HG03457 (cell line): ENCODE measurements around the gene VPS37D.
"Not testable (repeated sequence)": the region's sequence is repeated elsewhere in the genome, so short reads cannot be mapped to it uniquely, and the experiment has no call there.

Source experiments
- ATAC-seq: cut with Tn5 transposase; IDR thresholded peaks from one replicate; pipeline ENCODE4 v1.9.1; 2021; ENCODE audit warnings: moderate number of reproducible peaks; ENCODE audit not compliant: unreplicated experiment

VPS37D gene

GRCh38 chr7:73667344-73668102, at the start of gene VPS37D:
VPS37D (plus strand) TSS chr7:73667831; CDS start chr7:73667959, 128 bp downstream.
- peak; percentile 88 for ATAC-seq

DNA sequence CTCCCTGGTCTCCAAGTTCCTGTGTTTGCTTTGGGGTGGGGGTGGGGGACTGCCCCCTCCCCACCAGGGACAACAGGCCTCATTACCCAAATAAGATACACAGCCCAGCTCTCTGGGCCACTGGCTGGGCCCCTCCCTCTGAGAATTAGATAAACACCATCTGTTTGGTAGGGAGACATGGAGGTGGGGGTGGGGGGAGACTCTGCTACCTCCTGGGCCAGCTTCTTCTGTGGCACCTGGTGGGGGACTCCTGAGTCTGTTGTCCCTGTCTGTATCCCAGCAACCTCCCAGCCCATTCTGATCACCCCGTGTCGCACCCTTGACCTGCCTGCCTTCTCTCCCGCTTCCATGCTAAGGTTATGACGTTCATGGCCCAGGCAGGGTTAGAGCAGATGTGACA, 49.1 kb upstream of the VPS37D start:
- no peak for ATAC-seq

GRCh38 chr7:73619394-73619793, 48.2 kb upstream of the VPS37D start:
- not testable (repeated sequence) for ATAC-seq

DNA sequence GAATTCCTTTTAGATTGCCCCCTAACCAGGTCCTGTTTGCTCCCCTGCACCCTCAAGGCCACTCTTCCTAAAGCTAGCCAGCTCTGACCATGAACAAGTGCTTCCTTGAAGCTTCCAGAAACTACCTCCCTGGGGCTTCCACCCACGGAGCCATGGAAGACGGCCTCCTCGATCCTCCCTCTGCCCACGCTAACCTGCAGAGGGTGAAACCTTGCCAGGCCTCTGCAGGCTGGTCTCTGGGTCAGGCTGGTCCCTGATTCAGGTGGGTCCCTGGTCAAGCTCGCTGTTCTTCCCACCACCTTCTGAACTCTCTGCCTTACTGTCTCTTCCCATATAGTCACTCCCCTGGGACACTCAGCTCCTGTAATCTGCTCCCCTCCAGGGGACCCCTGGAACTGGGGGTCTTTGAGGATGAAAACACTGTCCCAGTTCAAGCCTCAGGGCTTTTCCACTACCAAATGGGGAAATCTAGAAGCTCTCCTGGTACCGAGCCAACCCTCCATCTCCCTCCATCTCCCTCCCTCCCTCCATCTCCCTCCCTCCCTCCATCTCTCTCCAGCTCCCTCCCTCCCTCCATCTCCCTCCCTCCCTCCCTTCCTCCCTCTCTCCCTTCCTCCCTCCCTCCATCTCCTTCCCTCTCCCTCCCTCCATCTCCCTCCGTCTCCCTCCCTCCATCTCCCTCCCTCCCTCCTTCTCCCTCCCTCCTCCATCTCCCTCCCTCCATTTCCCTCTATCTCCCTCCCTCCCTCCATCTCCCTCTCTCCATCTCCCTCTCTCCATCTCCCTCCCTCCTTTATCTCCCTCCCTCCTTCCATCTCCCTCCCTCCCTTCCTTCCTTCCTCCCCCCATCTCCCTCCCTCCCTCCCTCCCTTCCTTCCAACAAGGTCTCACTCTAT, 46.2 kb upstream of the VPS37D start:
- no peak for ATAC-seq

DNA sequence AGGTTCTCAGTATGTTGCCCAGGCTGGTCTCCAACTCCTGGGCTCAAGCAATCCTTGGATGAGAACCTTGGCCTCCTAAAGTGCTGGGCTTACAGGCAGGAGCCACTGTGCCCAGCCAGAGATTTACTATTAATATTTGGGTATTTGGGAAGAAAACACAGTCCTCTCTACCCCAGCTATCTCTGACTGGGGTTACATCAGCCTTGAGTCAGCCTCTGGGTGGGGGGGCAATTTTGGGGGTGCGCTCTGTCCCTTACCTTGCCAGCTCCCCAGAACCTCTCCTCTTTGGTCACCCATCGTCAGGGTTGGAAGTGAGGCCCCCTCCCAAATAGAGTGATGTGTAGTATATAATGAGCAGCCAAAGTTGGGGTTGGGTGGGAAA, 45.1 kb upstream of the VPS37D start:
- ATAC-seq, result no peak

- no peak for ATAC-seq
These were observed 44.5 kb upstream of the VPS37D start for GRCh38 chr7:73622909-73623797.

GRCh38 chr7:73623798-73624668, 43.6 kb upstream of the VPS37D start, which contains the start of gene MLXIPL:
MLXIPL (minus strand) TSS chr7:73624522; CDS start chr7:73624492, 30 bp downstream.
- ATAC-seq, result no peak

DNA sequence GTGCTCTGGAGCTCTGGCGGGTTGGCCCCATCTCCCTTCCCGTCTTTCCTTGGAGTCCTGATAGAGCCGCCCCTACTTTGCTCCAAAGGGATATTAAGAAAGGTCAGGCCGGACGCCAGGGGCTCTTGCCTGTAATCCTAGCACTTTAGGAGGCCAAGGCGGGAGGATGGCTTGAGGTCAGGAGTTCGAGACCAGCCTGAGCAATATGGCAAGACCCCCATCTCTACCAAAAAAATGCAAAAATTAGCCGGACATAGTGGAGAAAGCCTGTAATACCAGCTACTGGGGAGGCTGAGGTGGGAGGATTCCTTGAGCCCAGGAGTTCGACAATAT, 43.0 kb upstream of the VPS37D start:
- no peak for ATAC-seq

DNA sequence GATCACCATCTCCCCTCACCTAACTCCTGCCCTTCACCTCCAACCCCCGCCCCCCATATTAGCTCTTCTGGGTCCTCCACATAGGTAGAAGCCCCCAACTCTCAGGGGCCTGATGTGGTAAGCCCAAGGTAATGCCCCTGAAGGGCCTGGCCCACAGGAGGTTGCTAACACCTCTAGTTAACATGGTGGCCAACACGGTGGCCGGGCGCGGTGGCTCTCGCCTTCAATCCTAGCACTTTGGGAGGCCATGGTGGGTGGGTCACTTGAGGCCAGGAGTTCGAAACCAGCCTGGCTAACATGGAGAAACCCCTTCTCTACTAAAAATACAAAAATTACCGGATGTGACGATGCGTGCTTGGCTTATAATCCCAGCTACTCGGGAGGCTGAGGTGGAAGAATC, 42.4 kb upstream of the VPS37D start:
- ATAC-seq, result no peak

DNA sequence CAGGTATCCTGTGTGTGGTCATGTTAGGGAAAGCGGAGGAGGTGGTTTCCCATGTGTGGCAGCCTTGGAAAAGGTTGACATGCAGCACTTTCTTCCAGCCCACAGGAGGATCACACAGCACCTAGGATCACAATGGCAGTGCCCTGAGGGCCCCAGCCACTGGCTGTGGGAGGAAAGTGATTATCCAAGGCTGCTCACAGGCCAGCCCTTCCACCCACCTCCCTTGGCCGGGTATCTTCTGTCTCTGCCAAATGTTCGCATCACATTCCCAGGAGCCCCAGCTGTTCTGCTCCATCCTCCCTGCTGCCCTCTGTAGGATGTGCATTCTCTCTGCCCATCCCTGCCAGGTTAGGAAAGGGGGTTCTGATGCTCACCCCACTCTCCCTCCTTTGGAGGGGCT, 40.8 kb upstream of the VPS37D start:
- ATAC-seq, result no peak

DNA sequence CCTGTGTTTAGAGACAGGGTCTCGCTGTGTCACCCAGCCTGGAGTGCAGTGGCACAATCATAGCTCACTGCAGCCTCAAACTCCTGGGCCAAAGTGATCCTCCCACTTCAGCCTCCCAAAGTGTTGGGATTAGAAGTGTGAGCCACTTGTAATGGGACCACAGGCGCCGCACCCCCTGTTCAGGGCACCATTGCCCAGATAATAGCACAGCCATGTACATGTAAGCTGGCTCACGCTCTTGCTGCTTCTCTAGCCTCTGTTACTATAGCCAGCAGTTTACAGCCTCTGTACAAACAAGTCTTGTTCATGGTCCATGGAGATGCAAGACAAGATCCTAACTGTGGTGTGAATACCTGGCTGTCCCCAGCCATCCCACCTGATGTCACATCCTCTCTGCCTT, 39.1 kb upstream of the VPS37D start:
- ATAC-seq, result no peak

DNA sequence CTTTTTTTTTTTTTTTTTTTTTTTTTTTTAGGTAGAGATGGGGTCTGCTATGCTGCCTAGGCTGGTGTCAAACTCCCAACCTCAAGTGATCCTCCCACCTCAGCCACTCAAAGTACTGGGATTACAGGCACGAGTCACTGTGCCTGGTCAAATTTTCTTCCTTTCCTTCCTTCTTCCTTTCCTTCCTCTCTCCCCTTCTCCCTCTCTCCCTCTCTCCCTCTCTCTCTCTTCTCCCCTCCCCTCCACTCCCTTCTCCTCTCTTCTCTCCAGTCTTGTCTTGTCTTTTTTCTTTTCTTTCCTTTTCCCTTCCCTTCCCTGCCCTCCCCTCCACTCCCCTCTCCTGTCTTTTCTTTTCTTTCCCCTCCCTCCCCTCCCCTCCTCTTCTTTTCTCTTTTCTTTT, 36.1 kb upstream of the VPS37D start:
- no peak for ATAC-seq

DNA sequence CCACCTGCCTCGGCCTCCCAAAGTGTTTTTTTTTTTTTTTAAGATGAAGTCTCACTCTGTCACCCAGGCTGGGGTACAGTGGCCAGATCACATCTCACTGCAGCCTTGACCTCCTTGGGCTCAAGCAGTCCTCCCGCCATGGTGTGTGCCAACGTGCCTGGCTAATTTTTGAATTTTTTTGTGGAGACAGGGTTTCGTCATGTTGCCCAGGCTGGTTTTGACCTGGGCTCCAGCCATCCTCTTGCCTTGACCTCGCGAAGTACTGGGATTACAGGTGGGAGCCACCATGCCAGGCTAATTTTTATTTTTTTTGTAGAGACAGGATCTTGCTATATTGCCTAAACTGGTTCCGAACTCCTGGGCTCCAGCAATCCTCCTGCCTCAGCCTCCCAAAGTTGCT, 34.3 kb upstream of the VPS37D start:
- no peak for ATAC-seq

GRCh38 chr7:73633844-73634243, 33.8 kb upstream of the VPS37D start:
- no peak for ATAC-seq

- no peak for ATAC-seq
These were observed 32.0 kb upstream of the VPS37D start for GRCh38 chr7:73635428-73636200.

- no peak for ATAC-seq
These were observed 28.7 kb upstream of the VPS37D start for GRCh38 chr7:73638911-73639310.

GRCh38 chr7:73642834-73643233, 24.8 kb upstream of the VPS37D start:
- no peak for ATAC-seq

DNA sequence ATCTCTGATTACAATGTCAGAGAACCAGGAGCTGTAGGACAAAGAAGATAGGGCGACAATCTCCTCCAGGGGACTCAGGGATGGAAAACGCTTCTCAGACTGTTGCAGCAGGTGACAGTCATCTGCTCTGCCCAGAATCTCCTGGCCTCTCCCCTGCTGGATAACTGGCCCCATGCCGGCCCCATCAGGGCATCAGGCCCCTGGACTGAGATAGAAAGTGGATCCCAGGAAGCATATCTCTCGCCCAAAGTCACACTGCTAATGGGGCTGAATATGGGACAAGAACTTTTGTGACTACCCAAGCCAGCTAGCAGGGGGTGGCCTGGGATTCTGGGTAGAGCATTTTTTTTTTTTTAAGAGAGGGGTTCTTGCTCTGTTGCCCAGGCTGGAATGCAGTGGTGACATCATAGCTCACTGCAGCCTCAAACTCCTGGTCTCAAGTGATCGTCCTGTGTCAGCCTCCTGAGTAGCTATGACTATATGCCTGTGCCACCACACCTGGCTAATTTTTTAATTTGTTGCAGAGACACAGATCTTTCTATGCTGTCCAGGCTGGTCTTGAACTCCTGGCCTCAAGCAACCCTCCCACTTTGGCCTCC, 22.8 kb upstream of the VPS37D start:
- no peak for ATAC-seq

GRCh38 chr7:73645643-73646174, 21.9 kb upstream of the VPS37D start:
- ATAC-seq, result no peak
